PC-9 (cell line): Measurements from ENCODE around the gene INAVA. TPM values are rescaled to one million over a fixed set of nuclear protein-coding genes. Genes with fewer than 3 reads are reported as not detected.

Experiments
- BruUV-seq: library from RNA; stranded (reverse); fragments of 400-500 nt; replicated peaks from 2 replicates; lab custom pipeline; 2021; lab: Mats Ljungman, UMichigan
- CTCF ChIA-PET: fragments of 300-600 bp; sonication (Branson Sonifier 250); formaldehyde crosslinking; loops from one replicate; lab custom pipeline; 2022; ENCODE audit warnings: antibody characterized with exemption; lab: Charles Lee
- POLR2A ChIA-PET: fragments of 300-600 bp; sonication (Branson Sonifier 250); formaldehyde crosslinking; loops from one replicate; lab custom pipeline; 2022; ENCODE audit warnings: antibody characterized with exemption; ENCODE audit not compliant: unreplicated experiment; lab: Charles Lee
- DNase-seq, 2 experiments: peaks; one replicate each; pipeline versions ENCODE4 v3.0.0 to v3.0.0-alpha.2; 2015 to 2022; ENCODE audit warnings: mixed read lengths in 1 of 2
- H2AFZ ChIP-seq: fragments of 200-600 bp; sonication (generic); 2 replicates; pipeline ENCODE4 v1.8.1; 2017; ENCODE audit warnings: antibody characterized with exemption
- H3F3A ChIP-seq: fragments of 200-600 bp; sonication (generic); 2 replicates; pipeline ENCODE4 v1.8.1; 2017; ENCODE audit warnings: antibody characterized with exemption, mild to moderate bottlenecking, low read depth; ENCODE audit not compliant: insufficient read depth
- H3K27ac ChIP-seq: fragments of 200-600 bp; sonication (generic); 2 replicates; pipeline ENCODE4 v1.6.1; 2016; ENCODE audit warnings: mixed run types
- H3K27me3 ChIP-seq: fragments of 200-600 bp; sonication (generic); 2 replicates; pipeline ENCODE4 v1.6.1; 2016; ENCODE audit warnings: low read depth, mixed run types; ENCODE audit not compliant: insufficient read depth
- H3K36me3 ChIP-seq: fragments of 200-600 bp; sonication (generic); 2 replicates; pipeline ENCODE4 v1.6.1; 2016; ENCODE audit warnings: low read depth, mixed run types
- H3K4me1 ChIP-seq: fragments of 200-600 bp; sonication (generic); replicated peaks from 2 replicates; pipeline ENCODE4 v1.6.1; 2016; ENCODE audit warnings: mixed run types; ENCODE audit not compliant: insufficient read depth
- H3K4me2 ChIP-seq: fragments of 200-600 bp; sonication (generic); 2 replicates; pipeline ENCODE4 v1.6.1; 2017; ENCODE audit warnings: mixed run types
- H3K4me3 ChIP-seq: fragments of 200-600 bp; sonication (generic); 2 replicates; pipeline ENCODE4 v1.6.1; 2016; ENCODE audit warnings: mixed run types
- H3K79me2 ChIP-seq: fragments of 200-600 bp; sonication (generic); 2 replicates; pipeline ENCODE4 v1.6.1; 2017; ENCODE audit warnings: low read depth, mixed run types
- H3K9me2 ChIP-seq: fragments of 200-600 bp; sonication (generic); 2 replicates; pipeline ENCODE4 v1.8.1; 2017; ENCODE audit warnings: mild to moderate bottlenecking; ENCODE audit not compliant: insufficient read depth
- H3K9me3 ChIP-seq: fragments of 200-600 bp; sonication (generic); 2 replicates; pipeline ENCODE4 v1.8.1; 2016; ENCODE audit warnings: low read depth; ENCODE audit not compliant: insufficient read depth
- H4K20me1 ChIP-seq: fragments of 200-600 bp; sonication (generic); 2 replicates; pipeline ENCODE4 v1.8.1; 2017; ENCODE audit not compliant: insufficient read depth
- EZH2 ChIP-seq: fragments of 200-600 bp; sonication (generic); IDR thresholded peaks from 2 replicates; pipeline ENCODE4 v1.8.0; 2017; ENCODE audit warnings: antibody characterized with exemption, low read depth
- intact Hi-C: fragments of 100-400 bp; cut with micrococcal nuclease; formaldehyde crosslinking; loops from one replicate; pipeline ENCODE4 v1.10.0; 2022; ENCODE audit not compliant: unreplicated experiment
- total RNA-seq: library from RNA; stranded (reverse); gene quantifications from 2 replicates; pipeline ENCODE4 v1.2.3, GENCODE V29; 2021
- TF ChIP-seq, protein P1 (sequence below): fragments of 200-600 bp; sonication (generic); conservative IDR thresholded peaks from 2 replicates; pipeline ENCODE4 v1.6.1; 2017; ENCODE audit warnings: mixed run types, antibody characterized with exemption, mild to moderate bottlenecking, moderate library complexity

INAVA gene
- total RNA-seq, 1 experiment from 2014 or later = 49.8 TPM

GRCh38 chr1:200897259-200897658 is 2.6 kb downstream of the INAVA start:
- Histone ChIP-seq H3K4me2 (peak overlapping the region; percentile 99), H3K4me1 (peaks cover 41% of the 10 kb centered on the region), H4K20me1 (peaks cover 12% of the 10 kb centered on the region), H3K9me2 (no peaks in the 10 kb centered on the region), H3K27me3 (no peaks in the 10 kb centered on the region), H3K9me3 (no peaks in the 10 kb centered on the region), H3F3A (peaks cover 35% of the 10 kb centered on the region), H3K79me2 (peaks cover 42% of the 10 kb centered on the region), H2AFZ (no peak overlapping the region), H3K4me3 (peak overlapping the region; percentile 74), H3K27ac (peak overlapping the region; percentile 86), H3K36me3 (peaks cover 31% of the 10 kb centered on the region)
- DNase-seq = no peak
- POLR2A ChIA-PET = interaction anchor here (0.5 kb wide), 1 partner anchor 10 kb away, joined by 3 read pairs; no protein-coding TSS in a partner anchor
- intact Hi-C loops = no loop called here
- no peak for TF ChIP-seq EZH2
- TF ChIP-seq, protein P1, sequence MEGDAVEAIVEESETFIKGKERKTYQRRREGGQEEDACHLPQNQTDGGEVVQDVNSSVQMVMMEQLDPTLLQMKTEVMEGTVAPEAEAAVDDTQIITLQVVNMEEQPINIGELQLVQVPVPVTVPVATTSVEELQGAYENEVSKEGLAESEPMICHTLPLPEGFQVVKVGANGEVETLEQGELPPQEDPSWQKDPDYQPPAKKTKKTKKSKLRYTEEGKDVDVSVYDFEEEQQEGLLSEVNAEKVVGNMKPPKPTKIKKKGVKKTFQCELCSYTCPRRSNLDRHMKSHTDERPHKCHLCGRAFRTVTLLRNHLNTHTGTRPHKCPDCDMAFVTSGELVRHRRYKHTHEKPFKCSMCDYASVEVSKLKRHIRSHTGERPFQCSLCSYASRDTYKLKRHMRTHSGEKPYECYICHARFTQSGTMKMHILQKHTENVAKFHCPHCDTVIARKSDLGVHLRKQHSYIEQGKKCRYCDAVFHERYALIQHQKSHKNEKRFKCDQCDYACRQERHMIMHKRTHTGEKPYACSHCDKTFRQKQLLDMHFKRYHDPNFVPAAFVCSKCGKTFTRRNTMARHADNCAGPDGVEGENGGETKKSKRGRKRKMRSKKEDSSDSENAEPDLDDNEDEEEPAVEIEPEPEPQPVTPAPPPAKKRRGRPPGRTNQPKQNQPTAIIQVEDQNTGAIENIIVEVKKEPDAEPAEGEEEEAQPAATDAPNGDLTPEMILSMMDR = no peak
- CTCF ChIA-PET = no interaction called here
- BruUV-seq = no TSS peak

DNA sequence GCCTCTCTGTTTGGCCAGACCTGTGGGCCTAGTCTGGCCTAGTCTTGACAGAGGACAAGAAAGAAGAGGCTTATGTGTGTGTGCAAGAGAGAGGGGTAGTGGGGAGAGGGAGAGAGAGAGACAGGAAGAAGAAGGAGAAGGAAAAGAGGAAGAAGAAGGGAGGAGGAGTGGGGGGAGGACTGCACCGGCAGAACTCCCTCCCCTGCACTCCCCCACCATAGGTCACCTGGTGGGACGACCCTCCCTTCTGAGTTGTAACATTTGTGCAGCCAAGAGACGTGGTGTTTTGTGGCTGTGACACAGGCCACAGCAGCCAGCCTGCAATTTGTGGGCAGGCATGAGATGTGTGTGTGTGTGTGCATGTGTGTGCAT is 4.3 kb downstream of the INAVA start:
- no peaks in the 10 kb centered on the region for H3K9me2 ChIP-seq
- no peaks in the 10 kb centered on the region for H3K9me3 ChIP-seq
- no TSS peak for BruUV-seq
- H3K79me2 ChIP-seq = peaks cover 41% of the 10 kb centered on the region
- TF ChIP-seq, protein P1 = no peak
- TF ChIP-seq EZH2 = no peak
- H3K4me2 ChIP-seq = no peak overlapping the region
- H3K27ac ChIP-seq = no peak overlapping the region
- H3K27me3 ChIP-seq = no peaks in the 10 kb centered on the region
- POLR2A ChIA-PET = interaction anchor here (0.7 kb wide), 2 partner anchors 18 to 585 kb away, joined by 3 to 4 read pairs; no protein-coding TSS in a partner anchor
- no peak overlapping the region for H3K4me3 ChIP-seq
- H3K36me3 ChIP-seq = peaks cover 38% of the 10 kb centered on the region
- intact Hi-C loops = no loop called here
- peaks cover 12% of the 10 kb centered on the region for H4K20me1 ChIP-seq
- peaks cover 20% of the 10 kb centered on the region for H3F3A ChIP-seq
- peaks cover 23% of the 10 kb centered on the region for H3K4me1 ChIP-seq
- CTCF ChIA-PET = no interaction called here
- H2AFZ ChIP-seq = no peak overlapping the region
- DNase-seq = no peak

DNA sequence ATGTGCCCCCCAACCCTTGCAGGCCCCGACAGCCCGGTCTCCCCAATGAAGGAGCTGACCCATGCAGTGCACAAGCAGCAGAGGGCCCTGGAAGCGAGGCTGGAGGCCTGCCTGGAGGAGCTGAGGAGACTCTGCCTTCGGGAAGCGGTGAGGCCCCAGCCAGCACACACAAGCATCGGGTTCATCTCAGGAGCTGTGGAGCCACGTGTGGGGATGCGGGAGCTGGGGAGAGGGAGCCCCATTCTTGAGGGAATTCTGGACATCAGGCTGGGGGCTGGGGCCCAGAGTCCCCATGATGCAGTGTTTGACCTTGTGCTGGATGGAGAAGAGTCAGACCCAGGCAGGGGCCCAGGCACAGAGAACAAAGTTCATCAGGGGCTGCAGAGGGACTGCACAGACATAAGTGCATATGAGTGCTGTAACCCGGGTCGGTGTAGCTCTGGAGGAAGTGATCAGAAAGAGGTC is 4.8 kb downstream of the INAVA start:
- Histone ChIP-seq H3K36me3 (peaks cover 42% of the 10 kb centered on the region), H3K9me2 (no peaks in the 10 kb centered on the region), H3K79me2 (peaks cover 37% of the 10 kb centered on the region), H3K4me1 (peaks cover 19% of the 10 kb centered on the region), H3K4me2 (no peak overlapping the region), H3F3A (peaks cover 15% of the 10 kb centered on the region), H3K27me3 (no peaks in the 10 kb centered on the region), H3K4me3 (no peak overlapping the region), H3K9me3 (no peaks in the 10 kb centered on the region), H4K20me1 (peaks cover 12% of the 10 kb centered on the region), H3K27ac (no peak overlapping the region), H2AFZ (no peak overlapping the region)
- TF ChIP-seq EZH2 = no peak
- TF ChIP-seq, protein P1 = no peak
- no TSS peak for BruUV-seq
- CTCF ChIA-PET = no interaction called here
- no peak for DNase-seq
- intact Hi-C loops = no loop called here
- POLR2A ChIA-PET = interaction anchor here (0.7 kb wide), 1 partner anchor 585 kb away, joined by 4 read pairs; no protein-coding TSS in a partner anchor
